Sigmoid colon (tissue), 7 donors: ENCODE data around the gene RAD51AP1. TPM values are rescaled to one million over a fixed set of nuclear protein-coding genes. Genes with fewer than 3 reads are reported as not detected.

Experiments
- DNase-seq: peaks from one replicate; pipeline ENCODE4 v3.0.0-alpha.2; 2019
- H3K27ac ChIP-seq, 4 donors: fragments of 200-600 bp; sonication (generic); one replicate each; pipeline ENCODE4 v1.5.1; 2016 to 2019; ENCODE audit warnings: mild to moderate bottlenecking in 1 of 4
- H3K27me3 ChIP-seq, 3 donors: fragments of 200-600 bp; sonication (generic); one replicate each; pipeline ENCODE4 v1.5.1; 2019; ENCODE audit warnings: mild to moderate bottlenecking in 1 of 3
- H3K36me3 ChIP-seq, 4 donors: fragments of 200-600 bp; sonication (generic); one replicate each; pipeline ENCODE4 v1.5.1; 2016 to 2019
- H3K4me1 ChIP-seq, 4 donors: fragments of 200-600 bp; sonication (generic); one replicate each; pipeline ENCODE4 v1.5.1; 2017 to 2019
- H3K4me3 ChIP-seq, 4 donors: fragments of 200-600 bp; sonication (generic); one replicate each; pipeline ENCODE4 v1.5.1; 2017 to 2019; ENCODE audit warnings: mild to moderate bottlenecking in 2 of 4, moderate library complexity in 1 of 4
- H3K9me3 ChIP-seq, 4 donors: fragments of 200-600 bp in 3 of 4; sonication (generic) in 3 of 4; one replicate each; pipeline versions ENCODE4 v1.5.1 to v1.6.1; 2013 to 2019
- CTCF ChIP-seq, 4 experiments: fragments of 450-650 bp in 3 of 4; fragments of 200-600 bp in 1 of 4; IDR thresholded peaks; one replicate each; pipeline ENCODE4 v1.5.1; 2016 to 2019; ENCODE audit warnings: antibody characterized with exemption in 4 of 4, mild to moderate bottlenecking in 3 of 4, moderate library complexity in 2 of 4
- EP300 ChIP-seq, 4 donors: sonication (generic); formaldehyde crosslinking; IDR thresholded peaks; one replicate each; pipeline ENCODE4 v1.6.1; 2017; ENCODE audit warnings: antibody characterized with exemption in 4 of 4
- POLR2A ChIP-seq, 2 donors: fragments of 450-650 bp; IDR thresholded peaks; one replicate each; pipeline ENCODE4 v1.6.1; 2016; ENCODE audit warnings: antibody characterized with exemption in 2 of 2, mild to moderate bottlenecking in 2 of 2, moderate library complexity in 2 of 2
- POLR2AphosphoS5 ChIP-seq, 4 donors: sonication (generic); formaldehyde crosslinking; IDR thresholded peaks; one replicate each; pipeline ENCODE4 v1.6.1; 2017; ENCODE audit warnings: antibody characterized with exemption in 4 of 4
- WGBS, 2 donors: extraction: QIAGEN DNeasy Blood & Tissue Kit; methylation state at CpG; one replicate each; pipeline ENCODE4 v1.1.7; 2013; 5-methylcytosine and 5-hydroxymethylcytosine counted together
- intact Hi-C: fragments of 100-400 bp; cut with DNase I; formaldehyde crosslinking; loops from one replicate; pipeline ENCODE4 v1.15.1; 2023
- polyA plus RNA-seq, 3 donors: library from polyadenylated mRNA; stranded (reverse); fragments of 200-250 nt; gene quantifications; one replicate each; pipeline ENCODE4 v1.2.3, GENCODE V29; 2013
- total RNA-seq, 4 donors: library from RNA; depleted of rRNA; stranded (reverse); fragments of >200 nt; gene quantifications; one replicate each; pipeline ENCODE4 v1.1.0, GENCODE V29; 2016
- donor health status: healthy with polysubstance abuse.
- donor health status: Bipolar disorder and iron deficiency.
- donor health status: healthy.

The RAD51AP1 gene
- total and polyA plus RNA-seq, 7 donors, result 0.49 to 8.6 (median 2.5) TPM

GRCh38 chr12:4607056-4607455, 68.4 kb downstream of the RAD51AP1 start:
- 85% methylated on average over 3 of the region's 3 CpGs for WGBS, 2 donors
- no peak for DNase-seq
- H3K27ac ChIP-seq, result no peak overlapping the region
- no peak overlapping the region for H3K4me3 ChIP-seq
- intact Hi-C loops, result loop anchor here (5.0 kb wide), 2 partner anchors 40 to 70 kb away; partner anchors contain the start of genes AKAP3, NDUFA9 and RAD51AP1
- H3K4me1 ChIP-seq, result peaks cover 0 to 19% (median 16%) of the 10 kb centered on the region in 4 donors
- H3K36me3 ChIP-seq, result peaks cover 0 to 37% (median 10%) of the 10 kb centered on the region in 4 donors
- H3K27me3 ChIP-seq, result no peaks in the 10 kb centered on the region
- no peak for TF ChIP-seq POLR2AphosphoS5 (IDR thresholded peaks at IDR 0.05)
- no peak for TF ChIP-seq CTCF (IDR thresholded peaks at IDR 0.05)
- TF ChIP-seq POLR2A (IDR thresholded peaks at IDR 0.05), result no peak
- H3K9me3 ChIP-seq, result no peaks in the 10 kb centered on the region

- no peak for TF ChIP-seq POLR2AphosphoS5 (IDR thresholded peaks at IDR 0.05)
- TF ChIP-seq EP300 (IDR thresholded peaks at IDR 0.05), result no peak
- no peak for TF ChIP-seq CTCF (IDR thresholded peaks at IDR 0.05)
- no peak for TF ChIP-seq POLR2A (IDR thresholded peaks at IDR 0.05)
- Histone ChIP-seq H3K27me3 (no peaks in the 10 kb centered on the region), H3K27ac (no peak overlapping the region), H3K4me1 (peaks cover 0 to 19% (median 16%) of the 10 kb centered on the region in 4 donors), H3K4me3 (no peak overlapping the region), H3K36me3 (peaks cover 0 to 58% (median 23%) of the 10 kb centered on the region in 4 donors), H3K9me3 (no peaks in the 10 kb centered on the region)
- 94 to 95% methylated on average over 9 of the region's 9 CpGs for WGBS, 2 donors
- intact Hi-C loops, result loop anchor here (5.0 kb wide), 2 partner anchors 38 to 72 kb away; partner anchors contain the start of genes AKAP3, NDUFA9 and RAD51AP1
- no peak for DNase-seq
Observed at GRCh38 chr12:4609071-4609470, 70.4 kb downstream of the RAD51AP1 start.

Other genes starting within 250 kb of the RAD51AP1 start
- 1 to 10 TPM; 4.4 to 6.0 (median 5.2) TPM for gene TIGAR, start 217.7 kb upstream of the RAD51AP1 start, total RNA-seq
- 10 to 100 TPM in 1 of 3 donors, 1 to 10 TPM in 2; 7.1 to 14.6 (median 7.8) TPM for gene TIGAR, start 217.7 kb upstream of the RAD51AP1 start, polyA plus RNA-seq
- not detected for gene FGF23, start 159.2 kb upstream of the RAD51AP1 start, total RNA-seq
- gene FGF23, start 159.2 kb upstream of the RAD51AP1 start, polyA plus RNA-seq, result not detected
- gene FGF6, start 93.1 kb upstream of the RAD51AP1 start, total RNA-seq, result not detected
- gene FGF6, start 93.1 kb upstream of the RAD51AP1 start, polyA plus RNA-seq, result not detected
- gene DYRK4, start 23.3 kb downstream of the RAD51AP1 start, total RNA-seq, result 10 to 100 TPM; 24.1 to 63.5 (median 46.8) TPM
- gene DYRK4, start 23.3 kb downstream of the RAD51AP1 start, polyA plus RNA-seq, result 10 to 100 TPM; 22.5 to 36.0 (median 23.1) TPM
- gene AKAP3, start 110.2 kb downstream of the RAD51AP1 start, total RNA-seq, result 1 to 10 TPM in 1 of 4 donors, under 1 TPM in 3; 0.36 to 1.6 (median 0.91) TPM
- 1 to 10 TPM; 1.3 to 2.4 (median 1.4) TPM for gene AKAP3, start 110.2 kb downstream of the RAD51AP1 start, polyA plus RNA-seq
- gene NDUFA9, start 110.2 kb downstream of the RAD51AP1 start, total RNA-seq, result 10 to 100 TPM; 21.3 to 41.1 (median 38.7) TPM
- 10 to 100 TPM; 52.2 to 99.8 (median 69.1) TPM for gene NDUFA9, start 110.2 kb downstream of the RAD51AP1 start, polyA plus RNA-seq
- 1 to 10 TPM; 1.1 to 3.6 (median 1.6) TPM for gene GALNT8, start 181.5 kb downstream of the RAD51AP1 start, total RNA-seq
- 1 to 10 TPM; 2.8 to 8.1 (median 3.6) TPM for gene GALNT8, start 181.5 kb downstream of the RAD51AP1 start, polyA plus RNA-seq